Stimulated activated naive CD8-positive, alpha-beta T cell treated with anti-CD3 and anti-CD28 coated beads, Interleukin-15, amount 100 ng/mL, for 72 hours (primary cell): ENCODE measurements around the gene SBK2.

Source experiments
- ATAC-seq: fragments of 150-1000 bp; cut with Tn5 transposase; 2 replicates; pipeline ENCODE4 v1.10.0; 2021; ENCODE audit warnings: mild to moderate bottlenecking, moderate library complexity
- DNase-seq, 2 donors: peaks; one replicate each; pipeline ENCODE4 v3.0.0; 2021 to 2022
- H3K27ac Mint-ChIP-seq, 2 donors: one replicate each; pipeline ENCODE4 v1.8.0; 2022; ENCODE audit warnings: mild to moderate bottlenecking in 2 of 2, mixed read lengths in 2 of 2, moderate library complexity in 2 of 2
- H3K27me3 Mint-ChIP-seq: one replicate; pipeline ENCODE4 v1.8.0; 2022; ENCODE audit warnings: mixed read lengths
- H3K4me1 Mint-ChIP-seq: one replicate; pipeline ENCODE4 v1.8.0; 2022; ENCODE audit warnings: mild to moderate bottlenecking, mixed read lengths
- H3K4me3 Mint-ChIP-seq, 2 donors: one replicate each; pipeline ENCODE4 v1.8.0; 2022; ENCODE audit warnings: mild to moderate bottlenecking in 2 of 2, mixed read lengths in 2 of 2, moderate library complexity in 1 of 2
- H3K9me3 Mint-ChIP-seq, 2 donors: one replicate each; pipeline ENCODE4 v1.8.0; 2022; ENCODE audit warnings: mixed read lengths in 2 of 2

SBK2 gene

DNA sequence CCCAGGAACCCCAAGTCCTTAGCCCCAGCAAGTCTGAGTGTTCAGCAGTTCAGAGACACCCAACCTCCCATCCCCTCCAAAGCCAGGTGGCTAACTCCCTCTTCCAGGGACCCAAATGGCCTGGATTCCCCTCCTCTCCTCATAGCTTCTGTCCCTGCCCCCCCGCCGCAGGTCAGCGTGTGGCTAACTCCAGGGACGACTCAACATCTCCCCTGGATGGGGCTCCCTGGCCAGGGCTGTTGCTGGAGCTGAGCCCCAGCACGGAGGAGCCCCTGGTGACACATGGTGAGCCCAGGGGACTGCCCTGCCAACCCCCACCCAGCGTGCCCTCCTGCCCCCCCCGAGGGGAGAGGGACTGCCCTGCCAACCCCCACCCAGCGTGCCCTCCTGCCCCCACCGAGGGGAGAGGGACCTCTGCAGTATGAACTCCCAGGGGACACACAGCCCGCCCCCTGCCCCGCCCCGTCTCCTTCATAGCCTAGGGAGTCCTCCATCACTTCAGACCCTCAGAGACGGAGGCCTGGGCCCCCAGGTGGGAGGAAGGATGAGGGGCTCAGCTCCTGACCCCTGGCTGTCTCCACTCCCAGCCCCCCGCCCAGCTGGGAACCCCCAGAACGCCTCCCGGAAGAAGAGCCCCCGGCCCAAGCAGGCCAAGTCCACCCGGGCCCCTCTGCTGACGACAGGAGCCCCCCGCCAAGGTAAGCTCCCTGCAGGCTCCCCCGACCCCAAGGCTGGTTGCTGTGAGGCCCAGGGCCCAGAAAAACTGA, 47.0 kb downstream of the SBK2 start:
- peaks cover 43% of the 10 kb centered on the region for H3K4me1 Mint-ChIP-seq
- no peak overlapping the region for H3K4me3 Mint-ChIP-seq

DNA sequence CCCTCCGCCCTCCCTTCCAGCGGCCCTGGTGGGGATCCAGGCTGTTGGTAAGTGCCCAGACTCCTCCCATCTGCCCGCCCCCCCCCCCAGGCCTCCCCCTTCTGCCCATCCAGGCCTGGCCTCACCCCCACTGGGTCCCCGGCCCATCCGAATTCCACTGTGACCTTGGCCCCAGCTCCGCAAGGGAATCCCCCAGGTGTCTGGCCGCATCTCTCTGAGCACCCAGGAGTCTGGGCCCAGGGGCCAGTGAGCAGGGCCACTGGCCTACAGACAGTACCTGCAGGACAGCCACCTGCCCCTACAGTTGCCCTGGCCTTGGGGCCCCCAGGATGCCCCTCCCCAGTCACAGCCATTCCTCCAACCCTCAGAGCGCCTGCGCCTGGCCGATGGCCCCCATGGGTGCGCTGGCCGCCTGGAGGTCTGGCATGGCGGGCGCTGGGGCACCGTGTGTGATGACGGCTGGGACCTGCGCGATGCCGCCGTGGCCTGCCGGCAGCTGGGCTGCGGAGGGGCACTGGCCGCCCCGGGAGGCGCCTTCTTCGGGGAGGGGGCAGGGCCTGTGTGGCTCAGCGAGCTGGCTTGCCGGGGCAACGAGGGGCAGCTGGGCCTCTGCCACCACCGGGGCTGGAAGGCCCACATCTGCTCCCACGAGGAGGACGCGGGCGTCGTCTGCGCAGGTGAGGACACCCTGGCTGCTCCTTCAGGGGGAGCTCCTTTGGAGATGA, 47.8 kb downstream of the SBK2 start:
- peaks cover 22% of the 10 kb centered on the region for H3K27me3 Mint-ChIP-seq
- DNase-seq (no peak), ATAC-seq (no peak)
- H3K27ac Mint-ChIP-seq, result peak overlapping the region in 1 of 2 donors; percentile 25
- no peak overlapping the region for H3K4me3 Mint-ChIP-seq
- no peaks in the 10 kb centered on the region for H3K9me3 Mint-ChIP-seq
- peaks cover 41% of the 10 kb centered on the region for H3K4me1 Mint-ChIP-seq

More for the DNA sequence above, 47.0 kb downstream of the SBK2 start:
- Mint-ChIP-seq H3K9me3 (no peaks in the 10 kb centered on the region), H3K27ac (no peak overlapping the region), H3K27me3 (peaks cover 22% of the 10 kb centered on the region)
- DNase-seq, result no peak
- peak; percentile 16 for ATAC-seq

DNA sequence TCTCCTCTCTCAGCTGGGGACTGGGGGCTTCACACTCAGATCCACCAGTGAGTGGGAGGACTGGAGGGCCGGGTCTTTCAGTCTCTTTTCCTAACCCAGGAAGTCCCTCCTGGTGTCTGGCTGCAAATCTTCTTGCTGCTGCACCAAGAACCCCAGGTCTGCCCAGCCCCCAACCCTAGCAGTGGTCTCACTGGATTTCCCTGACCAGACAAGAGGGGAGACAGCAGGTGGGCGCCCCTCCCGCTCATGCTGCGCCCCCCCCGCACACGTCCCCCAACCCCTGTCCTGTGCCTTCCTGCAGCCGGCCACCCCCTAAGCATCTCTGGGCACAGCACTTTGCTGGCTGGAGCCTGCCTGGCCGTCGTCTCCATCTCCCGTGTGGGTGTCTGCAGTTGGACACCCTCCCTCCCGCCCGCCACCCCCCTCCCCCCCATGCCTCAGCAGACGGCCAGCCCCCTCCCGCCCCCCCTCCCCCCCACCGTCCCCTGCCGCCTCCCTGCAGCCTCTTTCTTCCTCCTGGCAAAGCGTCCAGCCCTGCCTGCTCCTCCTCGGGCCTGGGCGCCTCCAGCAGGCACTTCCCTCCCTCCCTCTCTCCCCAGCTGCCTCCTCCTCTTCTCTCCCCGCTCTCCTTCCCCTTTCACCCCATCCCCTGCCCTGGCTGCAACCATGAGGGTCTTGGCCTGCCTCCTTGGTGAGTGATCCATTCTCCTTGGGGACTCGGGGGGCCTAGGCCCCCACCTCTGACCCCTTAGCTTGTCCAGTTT, 48.8 kb downstream of the SBK2 start, which contains the start of gene SSC5D:
Gene SSC5D (plus strand): TSS at position 513 of the 764 bp plus-strand sequence. CDS start 154 bp downstream, at position 667.
- DNase-seq (no peak), ATAC-seq (no peak)
- peak within 1 kb of the TSS; percentile 25 to 79 for H3K27ac Mint-ChIP-seq
- peak within 1 kb of the TSS; percentile 32 to 61 for H3K4me3 Mint-ChIP-seq
- H3K4me1 Mint-ChIP-seq, result peaks cover 39% of the 10 kb centered on the region
- no peaks in the 10 kb centered on the region for H3K9me3 Mint-ChIP-seq
- H3K27me3 Mint-ChIP-seq, result peaks cover 19% of the 10 kb centered on the region

DNA sequence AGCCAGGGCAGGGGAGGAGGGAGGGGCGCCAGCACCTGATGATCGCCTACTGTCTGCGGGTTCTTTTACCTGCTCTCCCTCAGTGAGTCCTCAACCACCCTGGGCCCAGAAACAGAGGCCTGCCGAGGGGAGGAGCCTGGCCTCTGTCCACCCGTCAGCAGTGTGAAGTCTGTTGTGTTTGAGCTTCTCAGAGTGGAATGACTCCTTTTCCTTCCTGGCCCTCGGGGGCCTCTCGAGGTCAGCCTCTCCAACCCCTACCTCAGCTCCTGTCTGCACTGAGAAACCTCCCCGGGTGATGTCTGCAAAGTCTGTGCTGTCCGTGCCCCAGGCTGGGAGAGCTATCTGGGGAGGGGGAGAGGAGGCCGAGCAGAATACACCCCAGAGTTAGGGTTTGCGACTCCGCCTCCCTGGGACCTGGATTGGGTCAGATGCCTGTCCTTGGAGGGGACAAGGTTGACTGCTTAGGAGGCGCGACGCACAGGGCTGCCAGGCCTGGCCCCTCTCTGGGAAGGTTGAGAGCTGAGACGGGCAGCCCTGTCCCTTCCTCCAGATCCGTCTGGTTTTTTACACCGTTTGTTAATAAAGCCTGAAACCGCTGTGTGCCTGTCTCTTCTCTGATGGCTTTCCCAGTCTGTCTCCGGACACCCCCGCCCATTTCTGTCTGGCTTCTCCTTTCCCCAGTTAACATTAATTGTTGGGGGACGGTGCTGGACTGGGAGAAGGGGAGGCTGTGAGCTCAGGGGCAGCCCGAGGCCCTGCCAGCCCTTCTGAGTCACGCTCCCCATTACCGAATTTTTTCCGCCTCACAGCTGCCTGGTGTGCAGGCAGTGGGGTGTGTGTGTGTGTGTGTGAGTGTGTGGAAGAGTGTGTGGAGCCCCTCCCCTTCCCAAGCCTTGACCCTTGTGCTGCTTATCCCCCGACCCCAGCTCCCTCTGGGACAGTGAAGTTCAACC, 49.7 kb downstream of the SBK2 start:
- peaks cover 39% of the 10 kb centered on the region for H3K4me1 Mint-ChIP-seq
- H3K9me3 Mint-ChIP-seq, result no peaks in the 10 kb centered on the region
- peak overlapping the region in 1 of 2 donors; percentile 79 for H3K27ac Mint-ChIP-seq
- H3K4me3 Mint-ChIP-seq, result peak overlapping the region; percentile 45 to 61
- ATAC-seq, result no peak
- no peak for DNase-seq
- peaks cover 11% of the 10 kb centered on the region for H3K27me3 Mint-ChIP-seq

DNA sequence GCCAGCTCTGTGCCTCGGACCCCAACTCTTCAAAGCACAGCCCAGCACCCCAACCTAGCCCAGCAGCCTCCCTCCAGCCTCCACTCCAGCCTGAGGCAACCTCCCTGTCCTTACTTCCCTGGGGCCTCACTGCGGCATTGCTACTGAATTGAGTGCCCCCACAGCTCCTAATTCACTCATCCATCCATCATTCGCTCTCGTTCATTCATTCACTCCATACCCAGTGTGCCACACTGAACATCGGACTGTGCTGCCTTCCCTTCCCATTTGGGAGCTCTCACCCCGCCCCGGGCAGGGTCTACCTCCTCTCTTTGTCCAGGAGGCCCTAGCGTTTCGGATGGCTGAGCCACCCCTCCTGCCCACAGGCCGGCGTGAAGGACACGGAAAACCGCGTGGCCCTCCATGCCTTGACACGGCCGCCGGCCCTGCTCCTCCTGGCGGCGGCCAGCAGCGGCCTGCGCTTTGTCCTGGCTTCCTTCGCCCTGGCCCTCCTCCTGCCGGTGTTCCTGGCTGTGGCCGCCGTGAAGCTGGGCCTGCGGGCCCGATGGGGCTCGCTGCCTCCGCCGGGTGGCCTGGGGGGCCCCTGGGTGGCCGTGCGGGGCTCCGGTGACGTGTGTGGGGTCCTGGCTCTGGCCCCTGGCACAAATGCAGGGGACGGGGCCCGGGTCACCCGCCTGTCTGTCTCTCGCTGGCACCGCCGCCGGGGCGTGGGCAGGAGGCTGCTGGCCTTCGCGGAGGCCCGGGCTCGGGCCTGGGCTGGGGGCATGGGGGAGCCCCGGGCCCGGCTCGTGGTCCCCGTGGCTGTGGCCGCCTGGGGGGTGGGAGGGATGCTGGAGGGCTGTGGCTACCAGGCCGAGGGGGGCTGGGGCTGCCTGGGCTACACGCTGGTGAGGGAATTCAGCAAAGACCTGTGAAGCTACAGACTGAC, 50.6 kb downstream of the SBK2 start:
- H3K27ac Mint-ChIP-seq, result peak overlapping the region in 1 of 2 donors; percentile 27
- H3K4me1 Mint-ChIP-seq, result peaks cover 39% of the 10 kb centered on the region
- H3K27me3 Mint-ChIP-seq, result peaks cover 1% of the 10 kb centered on the region
- H3K4me3 Mint-ChIP-seq, result peak overlapping the region; percentile 87
- DNase-seq, result no peak
- H3K9me3 Mint-ChIP-seq, result no peaks in the 10 kb centered on the region
- peak; percentile 11 for ATAC-seq

DNA sequence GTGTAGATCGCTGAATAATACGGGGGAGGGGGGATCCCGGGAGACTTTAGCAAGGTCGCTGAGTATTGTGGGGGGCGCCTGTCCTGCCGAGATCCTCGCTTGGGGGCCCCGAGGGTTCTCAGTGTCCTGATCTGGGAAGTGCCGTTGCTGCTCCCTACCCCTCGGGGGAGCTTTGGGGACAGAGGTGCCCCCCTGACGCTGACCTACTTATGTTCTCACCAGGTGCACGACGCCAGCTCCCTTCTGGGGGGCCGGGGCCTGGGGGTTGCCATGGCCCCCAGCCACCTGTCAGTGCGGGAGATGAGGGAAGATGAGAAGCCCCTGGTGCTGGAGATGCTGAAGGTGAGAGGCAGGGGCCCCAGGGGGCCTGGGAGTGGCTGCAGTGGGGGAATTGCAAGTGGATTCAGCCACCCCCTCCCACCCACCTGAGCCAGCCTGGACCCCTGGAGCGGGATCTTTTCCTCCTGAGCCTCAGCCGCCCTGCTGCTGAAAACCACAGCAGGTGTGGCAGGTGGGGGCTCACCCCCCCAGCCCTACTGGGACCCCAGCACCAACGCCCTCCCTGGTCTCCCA, 51.4 kb downstream of the SBK2 start:
- H3K27me3 Mint-ChIP-seq, result no peaks in the 10 kb centered on the region
- no peak for DNase-seq
- no peaks in the 10 kb centered on the region for H3K9me3 Mint-ChIP-seq
- peak overlapping the region; percentile 87 for H3K4me3 Mint-ChIP-seq
- peaks cover 39% of the 10 kb centered on the region for H3K4me1 Mint-ChIP-seq
- peak; percentile 1 for ATAC-seq
- peak overlapping the region; percentile 78 to 83 for H3K27ac Mint-ChIP-seq

DNA sequence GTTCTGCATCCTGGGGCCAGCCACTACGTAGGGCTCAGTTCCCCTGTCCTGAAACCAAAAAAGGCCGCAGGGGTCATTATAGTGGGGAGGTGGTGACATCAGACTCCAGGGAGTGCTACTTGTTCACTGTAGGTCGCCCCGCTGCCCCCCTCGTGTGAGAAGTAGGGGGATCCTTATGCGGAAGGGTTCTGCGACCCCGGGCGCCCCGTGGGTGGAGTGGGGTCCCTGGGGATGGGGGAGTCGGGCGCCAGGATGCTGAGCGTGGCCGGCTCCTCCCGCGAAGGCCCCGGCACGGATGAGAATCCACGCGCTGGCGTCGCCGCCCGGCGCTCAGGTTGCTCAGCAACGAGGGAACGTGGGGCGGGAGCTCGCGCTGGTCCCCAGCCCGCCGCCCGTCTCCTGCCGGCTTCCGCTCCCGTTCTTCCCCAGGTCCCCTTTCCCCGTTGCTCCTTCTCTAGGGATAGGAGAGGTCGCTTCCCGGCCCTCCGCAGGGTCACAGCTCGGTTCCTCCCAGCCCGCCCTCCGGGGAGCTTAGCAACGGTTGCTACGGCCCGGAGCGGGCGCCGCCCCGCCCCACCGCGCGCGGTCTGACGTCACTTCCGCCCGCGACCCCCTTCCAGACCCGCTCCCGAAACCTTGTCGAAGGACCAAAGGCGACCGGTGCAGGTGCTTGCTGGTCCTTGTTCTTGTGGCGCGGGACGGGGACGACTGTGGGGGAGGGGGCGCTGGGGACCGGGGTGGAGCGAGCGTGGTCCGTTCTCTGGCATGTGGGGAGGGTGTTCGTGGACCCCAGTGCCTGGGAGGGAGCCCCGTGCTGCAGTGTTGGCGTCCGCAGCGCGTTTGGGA, 52.1 kb downstream of the SBK2 start, which contains the start of gene NAT14:
Gene NAT14 (plus strand): TSS at position 596 of the 846 bp plus-strand sequence. CDS start 521 bp downstream, outside the sequence.
- H3K9me3 Mint-ChIP-seq, result no peaks in the 10 kb centered on the region
- peak within 1 kb of the TSS; percentile 78 to 83 for H3K27ac Mint-ChIP-seq
- H3K4me3 Mint-ChIP-seq, result peak within 1 kb of the TSS; percentile 87
- H3K4me1 Mint-ChIP-seq, result peaks cover 42% of the 10 kb centered on the region
- no peaks in the 10 kb centered on the region for H3K27me3 Mint-ChIP-seq
- ATAC-seq (peak; percentile 66), DNase-seq (peak; percentile 63 to 67)

DNA sequence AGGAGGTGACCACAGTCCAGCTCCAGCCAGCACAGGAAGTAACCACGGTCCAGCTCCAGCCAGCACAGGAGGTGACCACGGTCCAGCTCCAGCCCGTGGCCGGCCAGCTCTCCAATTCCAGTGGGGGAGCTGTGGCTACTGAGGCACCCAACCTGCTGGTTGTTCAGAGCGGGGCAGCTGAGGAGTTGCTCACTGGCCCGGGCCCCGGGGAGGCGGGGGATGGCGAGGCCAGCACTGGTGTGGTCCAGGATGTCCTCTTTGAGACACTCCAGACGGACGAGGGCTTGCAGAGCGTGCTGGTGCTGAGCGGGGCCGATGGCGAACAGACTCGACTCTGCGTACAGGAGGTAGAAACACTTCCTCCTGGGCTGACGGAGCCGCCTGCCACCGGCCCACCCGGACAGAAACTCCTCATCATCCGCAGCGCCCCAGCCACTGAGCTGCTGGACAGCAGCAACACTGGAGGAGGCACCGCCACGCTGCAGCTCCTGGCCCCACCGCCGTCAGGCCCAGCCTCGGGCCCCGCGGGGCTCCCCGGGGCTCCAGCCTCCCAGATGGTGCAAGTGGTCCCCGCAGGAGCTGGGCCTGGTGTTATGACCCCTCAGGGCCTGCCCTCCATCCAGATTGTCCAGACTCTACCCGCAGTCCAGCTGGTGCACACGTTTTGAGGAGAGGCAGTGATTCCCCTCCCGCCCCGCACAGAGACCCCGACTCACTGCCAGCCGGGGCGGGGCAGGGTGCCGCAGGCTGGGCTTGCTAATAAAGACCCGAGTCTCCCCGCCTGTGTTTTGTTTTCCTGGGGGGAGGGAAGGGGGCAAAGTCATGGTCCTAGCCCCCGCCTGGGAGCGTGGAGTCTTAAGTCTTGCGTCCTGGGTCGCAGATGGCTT, 53.0 kb downstream of the SBK2 start:
- no peak for DNase-seq
- H3K9me3 Mint-ChIP-seq, result no peaks in the 10 kb centered on the region
- H3K4me1 Mint-ChIP-seq, result peaks cover 51% of the 10 kb centered on the region
- no peaks in the 10 kb centered on the region for H3K27me3 Mint-ChIP-seq
- H3K4me3 Mint-ChIP-seq, result peak overlapping the region; percentile 87
- no peak overlapping the region for H3K27ac Mint-ChIP-seq
- ATAC-seq, result no peak

DNA sequence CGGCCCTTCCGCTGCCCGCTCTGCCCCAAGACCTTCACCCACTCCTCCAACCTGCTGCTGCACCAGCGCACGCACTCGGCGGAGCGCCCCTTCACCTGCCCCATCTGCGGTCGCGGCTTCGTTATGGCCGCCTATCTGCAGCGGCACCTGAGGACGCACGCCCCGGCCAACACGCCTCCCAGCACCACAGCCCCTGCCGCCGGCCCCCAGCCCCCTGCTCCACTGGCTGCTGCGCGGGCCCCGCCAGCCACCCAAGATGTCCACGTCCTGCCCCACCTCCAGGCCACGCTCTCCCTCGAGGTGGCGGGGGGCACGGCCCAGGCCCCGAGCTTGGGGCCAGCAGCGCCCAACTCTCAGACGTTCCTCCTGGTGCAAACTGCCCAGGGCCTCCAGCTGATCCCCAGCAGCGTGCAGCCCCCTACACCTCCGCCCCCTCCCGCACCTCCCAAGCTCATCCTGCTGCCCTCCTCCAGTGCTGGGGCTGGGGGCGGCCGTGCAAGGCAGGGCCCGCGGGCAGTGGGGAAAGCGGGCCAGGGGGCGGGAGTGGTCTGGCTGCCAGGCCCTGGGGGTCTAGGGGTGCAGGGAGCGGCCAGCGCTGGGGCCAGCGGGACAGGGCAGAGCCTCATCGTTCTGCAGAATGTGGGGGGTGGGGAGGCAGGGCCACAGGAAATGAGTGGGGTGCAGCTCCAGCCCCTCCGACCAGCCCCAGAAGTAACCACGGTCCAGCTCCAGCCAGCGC, 53.8 kb downstream of the SBK2 start:
- Mint-ChIP-seq H3K27me3 (no peaks in the 10 kb centered on the region), H3K27ac (no peak overlapping the region), H3K4me3 (peak overlapping the region in 1 of 2 donors; percentile 48), H3K9me3 (no peaks in the 10 kb centered on the region), H3K4me1 (peaks cover 54% of the 10 kb centered on the region)
- ATAC-seq (no peak), DNase-seq (no peak)

DNA sequence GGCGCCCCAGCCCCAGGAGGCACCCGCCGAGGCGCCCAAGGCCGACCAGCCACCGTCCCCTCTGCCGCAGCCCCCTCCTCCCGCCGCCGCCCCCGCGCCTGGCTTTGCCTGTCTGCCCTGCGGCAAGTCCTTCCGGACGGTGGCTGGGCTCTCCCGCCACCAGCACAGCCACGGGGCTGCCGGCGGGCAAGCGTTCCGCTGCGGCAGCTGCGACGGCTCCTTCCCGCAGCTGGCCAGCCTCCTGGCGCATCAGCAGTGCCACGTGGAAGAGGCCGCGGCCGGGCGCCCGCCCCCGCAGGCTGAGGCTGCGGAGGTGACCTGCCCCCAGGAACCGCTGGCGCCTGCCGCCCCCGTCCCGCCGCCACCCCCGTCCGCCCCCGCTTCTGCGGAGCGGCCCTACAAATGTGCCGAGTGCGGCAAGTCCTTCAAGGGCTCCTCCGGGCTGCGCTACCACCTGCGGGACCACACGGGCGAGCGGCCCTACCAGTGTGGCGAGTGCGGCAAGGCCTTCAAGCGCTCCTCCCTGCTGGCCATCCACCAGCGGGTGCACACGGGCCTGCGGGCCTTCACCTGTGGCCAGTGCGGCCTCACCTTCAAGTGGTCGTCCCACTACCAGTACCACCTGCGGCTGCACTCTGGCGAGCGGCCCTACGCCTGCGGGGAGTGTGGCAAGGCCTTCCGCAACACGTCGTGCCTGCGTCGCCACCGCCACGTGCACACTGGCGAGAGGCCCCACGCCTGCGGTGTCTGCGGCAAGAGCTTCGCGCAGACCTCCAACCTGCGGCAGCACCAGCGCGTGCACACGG, 54.6 kb downstream of the SBK2 start:
- ATAC-seq (no peak), DNase-seq (no peak)
- no peak overlapping the region for H3K4me3 Mint-ChIP-seq
- no peaks in the 10 kb centered on the region for H3K9me3 Mint-ChIP-seq
- no peaks in the 10 kb centered on the region for H3K27me3 Mint-ChIP-seq
- H3K27ac Mint-ChIP-seq, result no peak overlapping the region
- H3K4me1 Mint-ChIP-seq, result peaks cover 53% of the 10 kb centered on the region

DNA sequence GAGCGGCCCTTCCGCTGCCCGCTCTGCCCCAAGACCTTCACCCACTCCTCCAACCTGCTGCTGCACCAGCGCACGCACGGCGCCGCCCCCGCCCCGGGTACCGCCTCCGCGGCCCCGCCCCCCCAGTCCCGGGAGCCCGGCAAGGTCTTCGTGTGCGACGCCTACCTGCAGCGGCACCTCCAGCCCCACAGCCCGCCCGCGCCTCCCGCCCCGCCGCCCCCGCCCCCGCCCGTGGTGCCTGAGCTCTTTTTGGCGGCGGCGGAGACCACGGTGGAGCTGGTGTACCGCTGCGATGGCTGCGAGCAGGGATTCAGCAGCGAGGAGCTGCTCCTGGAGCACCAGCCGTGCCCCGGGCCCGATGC, 55.2 kb downstream of the SBK2 start:
- no peak overlapping the region for H3K27ac Mint-ChIP-seq
- DNase-seq, result no peak
- H3K9me3 Mint-ChIP-seq, result no peaks in the 10 kb centered on the region
- no peak overlapping the region for H3K4me3 Mint-ChIP-seq
- no peaks in the 10 kb centered on the region for H3K27me3 Mint-ChIP-seq
- peaks cover 52% of the 10 kb centered on the region for H3K4me1 Mint-ChIP-seq
- no peak for ATAC-seq
